Erythroblast (primary cell): ENCODE data around the gene CKM.
A peak's percentile ranks its signal among the peaks of the same experiment; 100 is the strongest.

Source experiments
- DNase-seq, 2 experiments: peaks; one replicate each; lab custom pipeline; 2025; lab: John Stamatoyannopoulos, UW
- GATA1 ChIP-seq: IDR thresholded peaks from 2 replicates; pipeline ENCODE4 v1.6.1; 2011; ENCODE audit warnings: low read depth, mild to moderate bottlenecking, control low read depth, low read length, moderate library complexity
- POLR2A ChIP-seq: IDR thresholded peaks from 2 replicates; pipeline ENCODE4 v1.6.1; 2011; ENCODE audit warnings: mild to moderate bottlenecking, low read length

Gene CKM

DNA sequence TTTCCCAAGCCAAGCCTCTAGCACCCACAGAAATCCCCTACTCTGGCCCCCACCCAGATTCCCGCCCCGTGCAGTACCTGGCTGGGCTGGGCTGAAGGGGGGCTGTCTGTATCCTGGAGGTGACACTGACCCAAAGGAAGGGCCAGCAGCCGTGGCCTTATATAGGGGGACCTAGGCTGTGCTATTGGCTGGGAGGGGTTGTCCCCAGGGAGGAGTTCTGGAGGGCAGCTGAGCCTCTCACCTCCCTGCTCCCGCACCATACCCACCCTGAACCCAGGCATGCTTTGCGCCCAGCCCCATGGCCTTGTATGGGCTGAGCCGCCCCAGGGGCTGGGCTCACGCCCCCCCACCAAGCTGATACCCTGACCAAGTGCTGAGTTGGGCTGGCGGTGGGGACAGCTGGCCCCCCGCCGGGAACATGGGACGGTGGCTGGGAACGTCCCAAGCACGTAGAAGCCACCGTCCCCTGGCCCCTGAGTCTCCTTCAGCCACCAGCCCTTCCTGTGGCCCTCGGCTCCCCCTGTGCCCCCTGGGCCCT is at the start of gene CKM:
Gene CKM (minus strand): TSS at position 132 of the 538 bp plus-strand sequence. CDS start 3,162 bp downstream, outside the sequence.
- DNase-seq: no peak
- TF ChIP-seq POLR2A: no peak
- no peak for TF ChIP-seq GATA1

DNA sequence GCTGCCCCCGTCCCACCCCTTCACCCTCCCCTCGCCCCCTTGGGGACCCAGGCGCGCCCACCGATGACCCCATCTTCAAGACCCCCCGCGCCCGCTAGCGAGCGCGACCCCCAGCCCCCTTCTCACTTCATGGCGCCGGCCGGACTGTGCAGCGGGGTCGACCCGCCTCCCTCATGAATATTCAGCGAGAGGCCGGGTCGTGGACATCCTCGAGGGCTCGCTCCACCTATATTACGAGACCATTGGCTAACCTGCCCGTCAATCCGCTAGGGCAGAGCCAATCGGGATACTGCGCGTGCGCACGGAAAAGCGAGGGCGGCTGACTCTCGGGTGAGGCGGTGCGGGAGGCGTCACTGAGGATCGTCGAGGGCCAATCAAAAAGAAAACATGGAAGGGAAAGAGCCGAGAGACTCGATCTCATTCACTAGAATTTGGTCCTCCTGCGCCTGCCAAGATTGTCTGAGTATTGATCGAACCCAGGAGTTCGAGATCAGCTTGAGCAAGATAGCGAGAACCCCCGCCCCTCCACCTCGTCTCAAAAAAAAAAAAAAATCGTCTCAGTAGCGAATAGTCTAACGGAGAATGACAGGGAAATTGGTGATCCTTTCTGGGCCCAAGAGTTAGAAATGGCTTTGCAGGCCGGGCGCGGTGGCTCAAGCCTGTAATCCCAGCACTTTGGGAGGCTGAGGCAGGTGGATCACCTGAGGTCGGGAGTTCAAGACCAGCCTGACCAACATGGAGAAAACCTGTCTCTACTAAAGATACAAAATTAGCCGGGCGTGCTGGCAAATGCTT is 47.9 kb upstream of the CKM start, which contains the start of gene ERCC2:
Gene ERCC2 (minus strand): TSS at position 164 of the 795 bp plus-strand sequence. CDS start 33 bp downstream, at position 131.
- TF ChIP-seq GATA1 (no peak), POLR2A (peak; percentile 70)
- DNase-seq: peak; percentile 99

DNA sequence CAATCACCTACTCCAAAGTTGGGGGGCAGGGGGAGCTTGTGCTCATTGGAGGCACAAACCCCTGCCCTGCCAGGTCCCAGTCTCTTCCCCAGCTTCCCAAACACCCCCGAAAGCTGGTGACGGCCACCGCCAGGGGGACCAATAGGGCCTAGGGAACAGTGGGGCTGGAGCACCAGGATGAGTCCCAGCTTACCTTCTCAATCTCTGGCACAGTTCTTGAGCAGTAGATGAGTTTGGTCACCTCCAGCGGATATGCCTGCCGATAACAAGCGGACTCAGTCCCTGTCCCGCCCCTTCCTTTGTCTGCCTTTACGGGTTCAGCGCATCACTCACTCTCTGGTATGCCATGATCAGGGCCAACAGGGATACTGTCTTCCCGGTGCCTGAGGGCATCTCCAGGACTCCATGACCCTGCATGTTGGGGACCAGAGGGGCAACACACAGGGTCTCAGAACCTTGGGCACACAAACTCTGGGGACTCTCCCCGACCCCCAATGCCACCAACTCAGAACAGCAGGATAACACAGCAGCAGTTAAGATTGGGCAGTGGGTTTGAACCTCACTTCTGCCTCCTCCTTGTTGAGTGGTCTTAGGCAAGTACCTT is 46.2 kb upstream of the CKM start:
- DNase-seq: no peak
- TF ChIP-seq GATA1 (no peak), POLR2A (no peak)

DNA sequence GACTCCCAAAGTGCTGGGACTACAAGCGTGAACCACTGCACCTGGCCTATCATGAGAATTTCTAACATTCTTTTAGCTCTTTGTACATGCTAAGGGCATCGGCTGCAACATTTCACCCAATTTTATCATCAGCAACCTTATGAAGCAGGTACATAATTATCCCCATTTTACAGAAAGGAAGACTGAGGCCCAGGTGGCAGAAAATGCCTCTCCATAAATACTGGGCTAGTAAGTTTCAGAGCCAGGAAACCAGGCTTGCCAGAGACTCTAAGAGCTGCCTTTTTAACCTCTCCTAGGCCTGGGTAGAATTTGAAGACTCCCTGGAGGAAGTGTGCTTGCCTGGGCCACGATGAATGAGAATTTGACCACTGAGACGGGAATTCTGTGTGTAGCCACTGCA is 45.5 kb upstream of the CKM start:
- TF ChIP-seq GATA1: no peak
- no peak for TF ChIP-seq POLR2A
- no peak for DNase-seq

DNA sequence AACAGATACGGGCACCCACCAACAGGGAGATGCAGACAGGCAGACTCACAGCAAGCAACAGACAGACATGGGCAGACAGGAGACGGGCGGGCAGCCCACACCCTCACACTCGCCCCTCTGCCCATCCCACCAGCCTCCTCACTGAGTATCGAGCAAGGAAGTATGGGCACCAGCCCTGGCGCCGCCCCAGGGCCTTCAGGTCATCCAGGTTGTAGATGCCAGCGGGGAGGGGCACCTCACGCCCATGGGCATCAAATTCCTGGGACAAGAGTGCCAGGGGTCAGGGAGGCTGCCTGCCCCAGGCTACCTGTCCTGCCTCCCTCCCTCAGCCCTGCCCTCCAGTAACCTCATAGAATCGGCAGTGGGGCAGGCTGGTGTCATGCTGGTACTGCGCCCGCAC is 42.0 kb upstream of the CKM start:
- TF ChIP-seq GATA1 (no peak), POLR2A (no peak)
- no peak for DNase-seq

DNA sequence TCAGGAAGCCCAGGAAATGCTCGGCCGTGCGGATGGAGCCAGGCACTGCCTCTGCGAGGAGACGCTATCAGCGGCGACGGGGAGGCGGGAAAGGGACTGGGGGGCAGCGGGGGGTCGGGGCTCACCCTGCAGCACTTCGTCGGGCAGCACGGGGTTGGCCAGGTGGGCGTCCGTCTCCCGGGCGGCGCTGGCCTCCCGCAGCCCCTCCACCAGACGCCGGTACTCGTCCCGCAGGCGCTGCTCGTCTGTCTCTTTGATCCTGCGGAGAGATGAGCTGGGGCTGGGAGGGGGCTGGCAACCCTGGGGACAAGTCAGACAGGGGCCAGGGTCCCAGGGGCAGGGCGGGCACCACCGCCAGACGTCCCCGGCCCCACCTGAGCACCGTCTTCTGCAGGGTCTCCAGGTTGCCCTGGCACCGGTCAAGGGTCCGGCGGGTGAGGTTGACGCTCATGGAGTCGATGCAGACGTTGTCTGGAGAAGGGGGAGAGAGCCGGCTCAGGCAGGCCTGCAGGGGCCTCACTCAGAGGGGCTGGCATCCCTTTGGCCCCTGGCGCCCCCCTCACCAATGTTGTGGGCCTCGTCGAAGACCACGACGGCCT is 41.3 kb upstream of the CKM start:
- TF ChIP-seq POLR2A: no peak
- no peak for TF ChIP-seq GATA1
- DNase-seq: no peak

DNA sequence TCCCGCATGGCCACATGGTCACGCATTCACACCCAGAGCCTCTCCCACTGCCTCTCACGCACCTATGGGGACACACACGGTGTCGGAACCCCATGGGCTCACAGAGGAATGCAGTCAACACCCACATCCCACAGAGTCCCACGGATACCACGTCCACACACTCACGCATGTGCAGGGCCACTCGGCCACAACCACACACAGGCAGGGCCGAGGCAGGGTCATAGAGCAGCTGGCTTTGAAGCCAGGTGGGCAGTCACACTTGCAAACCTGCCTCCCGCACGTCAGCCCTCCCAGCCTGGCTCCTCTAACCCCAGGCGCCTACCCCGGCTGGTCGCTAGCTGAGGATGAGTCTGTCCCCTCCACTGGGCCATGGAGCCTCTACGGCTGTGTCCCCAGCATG is 39.6 kb upstream of the CKM start:
- TF ChIP-seq POLR2A: no peak
- no peak for TF ChIP-seq GATA1
- DNase-seq: no peak

DNA sequence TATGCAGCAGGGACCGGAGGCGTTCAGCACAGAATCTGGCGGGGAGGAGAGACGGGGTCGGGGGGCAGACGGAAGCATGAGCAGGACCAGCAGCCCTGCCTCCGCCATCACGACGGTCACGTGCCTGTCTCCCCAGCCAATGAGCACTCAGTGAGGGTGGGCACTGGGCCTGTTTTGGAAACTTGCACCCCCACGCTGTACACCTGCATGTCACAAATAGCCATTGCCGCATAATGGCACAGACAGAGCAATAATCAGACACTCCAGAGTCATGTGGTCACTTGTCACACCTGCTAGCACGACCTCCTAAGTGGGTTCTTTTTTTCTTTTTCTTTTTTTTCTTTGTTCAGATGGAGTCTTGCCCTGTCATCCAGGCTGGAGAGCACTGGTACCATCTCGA is 38.9 kb upstream of the CKM start:
- TF ChIP-seq POLR2A (no peak), GATA1 (no peak)
- DNase-seq: no peak

DNA sequence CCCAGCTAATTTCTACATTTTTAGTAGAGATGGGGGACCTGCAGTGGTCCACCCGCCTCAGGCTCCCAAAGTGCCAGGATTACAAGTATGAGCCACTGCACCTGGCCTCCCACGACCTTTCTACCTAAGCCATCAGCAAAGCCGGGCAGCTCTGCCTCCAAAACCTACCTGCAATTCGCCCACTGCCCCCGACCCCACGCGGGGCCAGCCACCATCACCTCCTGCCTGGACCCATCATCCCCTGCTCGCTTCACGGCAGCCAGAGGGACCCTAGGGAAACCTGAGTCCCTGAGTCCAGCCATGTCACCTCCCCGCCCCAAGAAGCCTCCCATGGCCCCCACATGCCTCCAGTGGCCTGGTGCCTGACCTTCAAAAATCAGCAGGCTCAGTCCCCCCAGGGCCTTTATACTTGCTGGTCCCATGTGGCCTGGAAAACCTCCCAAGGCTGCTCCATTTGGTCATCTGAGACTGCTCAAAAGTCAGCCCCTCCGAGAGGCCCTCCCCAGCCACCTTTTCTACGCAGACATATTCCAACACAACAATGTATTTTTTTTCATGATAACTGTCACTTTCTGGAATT is 35.6 kb upstream of the CKM start:
- no peak for TF ChIP-seq POLR2A
- TF ChIP-seq GATA1: no peak

DNA sequence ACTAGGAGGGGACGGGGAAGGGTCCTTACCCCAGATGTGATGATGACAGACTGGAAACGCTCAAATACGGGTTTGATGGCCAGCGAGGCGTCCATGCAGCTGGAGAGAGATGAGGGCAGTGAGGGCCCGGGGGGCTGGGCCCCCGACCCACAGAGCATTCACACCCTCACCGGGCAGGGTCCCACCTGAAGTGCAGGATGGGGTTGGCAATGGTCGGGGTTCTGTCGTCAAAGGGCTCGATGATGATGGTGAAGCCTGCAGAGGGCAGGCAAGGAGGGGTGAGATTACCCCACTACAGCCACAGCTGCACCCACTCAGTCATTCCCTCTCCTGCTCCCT is 34.7 kb upstream of the CKM start:
- TF ChIP-seq GATA1: no peak
- TF ChIP-seq POLR2A: no peak
- no peak for DNase-seq

More for the DNA sequence above, 35.6 kb upstream of the CKM start:
- DNase-seq: no peak

DNA sequence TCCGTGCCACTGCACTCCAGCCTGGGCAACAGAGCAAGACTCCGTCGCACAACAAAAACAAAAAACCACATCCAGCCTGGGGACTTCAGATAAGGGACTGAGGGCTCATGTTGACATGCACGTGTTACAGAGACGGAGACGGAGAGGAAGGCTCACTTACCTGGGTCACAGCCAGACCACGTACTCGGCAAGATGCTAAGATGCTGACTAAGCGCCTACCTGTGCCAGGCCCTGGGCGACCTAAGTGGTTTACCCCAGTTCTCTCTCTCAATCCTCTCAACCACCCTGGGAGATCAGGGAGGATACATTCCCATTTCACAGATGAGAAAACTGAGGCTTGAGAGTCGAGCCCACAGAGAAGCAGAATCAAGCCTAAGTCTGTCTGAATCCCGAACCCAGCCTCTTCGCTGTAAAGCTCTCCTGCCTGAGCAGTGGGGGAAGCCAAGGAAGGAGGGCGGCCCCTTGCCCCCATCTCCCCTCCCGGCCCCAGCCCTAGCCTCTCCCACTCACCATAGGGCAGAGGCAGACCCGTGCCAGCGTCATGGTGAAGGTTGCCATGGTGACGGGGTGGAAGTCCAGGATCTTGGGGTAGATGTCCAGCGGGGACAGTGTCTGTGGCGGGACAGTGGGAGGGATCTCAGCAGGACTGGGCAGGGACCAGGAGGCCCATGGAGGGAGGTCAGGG is 34.2 kb upstream of the CKM start:
- DNase-seq: peak in 1 of 2 experiments; percentile 42
- TF ChIP-seq GATA1 (no peak), POLR2A (no peak)

DNA sequence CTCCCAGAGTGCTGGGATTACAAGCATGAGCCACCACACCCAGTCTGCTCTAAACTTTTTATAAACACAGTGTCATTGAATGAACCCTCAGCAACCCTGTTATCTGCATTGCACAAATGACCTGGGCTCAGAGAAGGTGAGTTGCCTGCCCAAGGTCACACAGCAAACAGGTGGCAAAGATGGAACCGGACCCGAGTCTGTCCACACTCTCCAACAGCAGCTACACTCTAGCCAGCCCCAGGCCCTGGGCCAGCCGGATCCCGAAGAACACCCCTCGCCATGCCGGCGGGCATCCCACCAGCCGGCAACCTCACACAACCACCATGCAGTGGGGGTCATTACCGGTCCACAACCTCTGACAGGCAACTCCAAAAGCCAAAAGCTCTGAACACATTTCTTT is 33.2 kb upstream of the CKM start:
- TF ChIP-seq GATA1: no peak
- no peak for TF ChIP-seq POLR2A

DNA sequence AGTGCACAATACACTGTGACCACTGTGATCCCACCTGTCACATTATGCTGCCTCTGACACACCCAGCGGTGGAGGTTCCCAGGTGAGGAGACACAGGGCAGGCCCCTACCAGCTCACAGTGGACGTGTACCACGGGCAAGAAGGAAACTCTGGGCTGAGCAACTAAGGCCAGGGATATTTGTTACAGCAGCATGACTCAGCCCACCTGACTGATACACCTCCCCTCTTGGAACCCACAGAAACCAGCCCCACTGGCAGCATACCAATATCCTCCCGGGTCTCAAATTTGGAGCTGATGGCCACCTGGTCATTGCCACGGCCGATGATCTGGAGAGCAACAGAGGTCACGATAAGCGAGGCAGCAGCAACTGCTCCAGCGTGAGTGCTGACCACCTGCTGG is 32.7 kb upstream of the CKM start:
- no peak for TF ChIP-seq GATA1
- no peak for TF ChIP-seq POLR2A
- DNase-seq: no peak

More for the DNA sequence above, 33.2 kb upstream of the CKM start:
- DNase-seq: no peak
